ENCODE measurements around the gene CDC25B.

Gene CDC25B

GRCh38 chr20:3812259-3812681 is 16.2 kb downstream of the CDC25B start:
- TF ChIP-seq TSHZ2 (CRISPR knock-in tag; IDR thresholded peaks at IDR 0.05): no peak
- peak; percentile 89; the same call in 1 of the 2 replicates for TF ChIP-seq ZFP3 (CRISPR knock-in tag; IDR thresholded peaks at IDR 0.05)
- ATAC-seq: no peak

GRCh38 chr20:3812975-3813847 is 17.1 kb downstream of the CDC25B start:
- no peak for ATAC-seq
- no peak for TF ChIP-seq TCF4 (CRISPR knock-in tag; IDR thresholded peaks at IDR 0.05; ENCODE audit: borderline replicate concordance)
- TF ChIP-seq CSRNP3 (CRISPR knock-in tag; IDR thresholded peaks at IDR 0.05): no peak
- TF ChIP-seq RARB (CRISPR knock-in tag; IDR thresholded peaks at IDR 0.05): no peak
- no peak for TF ChIP-seq PPARA (CRISPR knock-in tag; IDR thresholded peaks at IDR 0.05; ENCODE audit: borderline replicate concordance)
- no peak for TF ChIP-seq ISL1 (CRISPR knock-in tag; IDR thresholded peaks at IDR 0.05)
- no peak for TF ChIP-seq ZNF70 (CRISPR knock-in tag; IDR thresholded peaks at IDR 0.05)
- no peak for TF ChIP-seq ZNF8 (CRISPR knock-in tag; IDR thresholded peaks at IDR 0.05)
- TF ChIP-seq ZFP30 (CRISPR knock-in tag; IDR thresholded peaks at IDR 0.05): no peak
- TF ChIP-seq SNAI2 (CRISPR knock-in tag; IDR thresholded peaks at IDR 0.05): no peak
- no peak for TF ChIP-seq TSHZ2 (CRISPR knock-in tag; IDR thresholded peaks at IDR 0.05)
- TF ChIP-seq POU6F1 (CRISPR knock-in tag; IDR thresholded peaks at IDR 0.05; ENCODE audit: borderline replicate concordance, low read depth): no peak
- no peak for TF ChIP-seq OSR1 (CRISPR knock-in tag; IDR thresholded peaks at IDR 0.05)
- TF ChIP-seq CSDC2 (CRISPR knock-in tag; IDR thresholded peaks at IDR 0.05): no peak
- TF ChIP-seq ZNF565 (CRISPR knock-in tag; conservative IDR thresholded peaks at IDR 0.05; ENCODE audit: low read depth): no peak
- TF ChIP-seq PATZ1 (CRISPR knock-in tag; IDR thresholded peaks at IDR 0.05; ENCODE audit: borderline replicate concordance): no peak

- TF ChIP-seq ZNF70 (CRISPR knock-in tag; IDR thresholded peaks at IDR 0.05): no peak
- ATAC-seq: no peak
Observed at GRCh38 chr20:3813848-3814581, 17.9 kb downstream of the CDC25B start.
